ENCODE measurements around the gene FIGNL2. TPM values are rescaled to one million over a fixed set of nuclear protein-coding genes. Genes with fewer than 3 reads are reported as not detected.

Gene FIGNL2
- total RNA-seq, 2 experiments from 2014 or later: 0.40 to 0.43 TPM

DNA sequence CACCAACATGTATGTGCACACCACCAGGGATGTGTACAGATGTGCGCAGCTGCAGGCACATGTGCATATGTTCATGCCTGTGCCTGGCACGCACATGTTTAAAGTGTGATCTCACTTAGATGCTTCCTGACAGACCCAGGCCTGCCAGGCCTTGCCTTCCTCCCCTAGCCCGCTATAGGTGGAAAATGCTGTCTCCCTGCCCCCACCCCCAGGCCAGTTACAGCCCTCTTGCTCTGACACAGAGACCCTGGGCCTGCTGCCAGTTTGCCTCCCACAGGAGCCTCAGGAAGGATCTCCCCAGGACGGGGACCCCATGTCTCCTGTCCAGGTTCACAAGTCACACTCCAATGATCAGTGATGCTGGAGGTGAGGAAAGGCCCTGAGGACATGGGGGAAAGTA, 21.6 kb downstream of the FIGNL2 start:
- no peak for ATAC-seq
- peaks cover 4% of the 10 kb centered on the region for H3K27me3 Mint-ChIP-seq
- H3K27ac Mint-ChIP-seq: peak overlapping the region; percentile 35
- TF ChIP-seq, protein P1, sequence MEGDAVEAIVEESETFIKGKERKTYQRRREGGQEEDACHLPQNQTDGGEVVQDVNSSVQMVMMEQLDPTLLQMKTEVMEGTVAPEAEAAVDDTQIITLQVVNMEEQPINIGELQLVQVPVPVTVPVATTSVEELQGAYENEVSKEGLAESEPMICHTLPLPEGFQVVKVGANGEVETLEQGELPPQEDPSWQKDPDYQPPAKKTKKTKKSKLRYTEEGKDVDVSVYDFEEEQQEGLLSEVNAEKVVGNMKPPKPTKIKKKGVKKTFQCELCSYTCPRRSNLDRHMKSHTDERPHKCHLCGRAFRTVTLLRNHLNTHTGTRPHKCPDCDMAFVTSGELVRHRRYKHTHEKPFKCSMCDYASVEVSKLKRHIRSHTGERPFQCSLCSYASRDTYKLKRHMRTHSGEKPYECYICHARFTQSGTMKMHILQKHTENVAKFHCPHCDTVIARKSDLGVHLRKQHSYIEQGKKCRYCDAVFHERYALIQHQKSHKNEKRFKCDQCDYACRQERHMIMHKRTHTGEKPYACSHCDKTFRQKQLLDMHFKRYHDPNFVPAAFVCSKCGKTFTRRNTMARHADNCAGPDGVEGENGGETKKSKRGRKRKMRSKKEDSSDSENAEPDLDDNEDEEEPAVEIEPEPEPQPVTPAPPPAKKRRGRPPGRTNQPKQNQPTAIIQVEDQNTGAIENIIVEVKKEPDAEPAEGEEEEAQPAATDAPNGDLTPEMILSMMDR (IDR thresholded peaks at IDR 0.05): no peak
- no peak for DNase-seq
- H3K9me3 Mint-ChIP-seq: no peaks in the 10 kb centered on the region
- H3K36me3 Mint-ChIP-seq (ENCODE audit: low read depth): no peaks in the 10 kb centered on the region
- intact Hi-C loops (cut with micrococcal nuclease): no loop called here
- ChIA-PET POLR2A (no interaction called here), CTCF (no interaction called here)
- no peak overlapping the region for H3K4me3 Mint-ChIP-seq
- peaks cover 31% of the 10 kb centered on the region for H3K4me1 Mint-ChIP-seq (ENCODE audit: low read depth)

- H3K4me1 Mint-ChIP-seq (ENCODE audit: low read depth): peaks cover 31% of the 10 kb centered on the region
- CTCF ChIA-PET: interaction anchor here (1.0 to 3.9 kb wide), 6 partner anchors 11 to 395 kb away, joined by 3 to 31 read pairs (median 6); a partner anchor contains a TSS
- TF ChIP-seq, protein P1 (IDR thresholded peaks at IDR 0.05): no peak
- intact Hi-C loops (cut with micrococcal nuclease): no loop called here
- POLR2A ChIA-PET: no interaction called here
- ATAC-seq (no peak), DNase-seq (no peak)
- no peaks in the 10 kb centered on the region for H3K27me3 Mint-ChIP-seq
- H3K9me3 Mint-ChIP-seq: no peaks in the 10 kb centered on the region
- no peak overlapping the region for H3K27ac Mint-ChIP-seq
- no peaks in the 10 kb centered on the region for H3K36me3 Mint-ChIP-seq (ENCODE audit: low read depth)
- no peak overlapping the region for H3K4me3 Mint-ChIP-seq
Measured at GRCh38 chr12:51825216-51825615, 23.3 kb downstream of the FIGNL2 start.

DNA sequence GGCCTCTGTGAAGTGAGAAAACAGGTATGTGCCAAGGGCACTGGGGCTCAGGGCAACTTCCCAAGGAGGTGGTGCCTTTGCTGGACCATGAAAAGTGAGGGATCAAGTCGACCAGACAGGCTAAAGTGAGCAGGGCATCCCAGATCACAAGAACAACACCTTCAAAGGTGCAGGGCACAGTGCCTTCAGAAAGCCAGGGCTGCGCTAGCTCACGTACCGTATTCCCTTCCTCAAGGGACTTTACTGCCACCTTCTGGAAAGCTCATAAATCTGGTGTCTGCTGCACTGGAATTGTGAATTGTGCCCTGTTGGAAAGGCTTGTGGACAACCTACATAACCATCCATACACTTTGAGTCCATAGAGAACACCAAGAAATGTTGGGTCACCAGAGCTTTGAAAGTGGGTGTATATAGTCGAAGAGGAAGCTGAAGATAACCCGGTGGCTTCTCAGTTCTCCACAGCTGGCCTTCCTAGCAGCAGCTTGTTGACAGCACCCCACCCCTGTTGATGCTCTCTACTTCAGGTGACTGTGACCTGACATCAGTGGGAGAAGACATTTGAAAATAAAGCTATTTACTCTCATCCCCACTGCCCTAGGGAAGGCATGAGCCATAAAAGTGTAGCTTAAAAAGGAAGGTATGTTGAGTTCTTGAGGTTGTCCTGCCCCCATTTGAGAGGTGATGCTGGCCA, 24.5 kb downstream of the FIGNL2 start:
- intact Hi-C loops (cut with micrococcal nuclease): loop anchor here (5.0 kb wide), 1 partner anchor 402 kb away; the partner anchor contains the start of gene SLC4A8
- H3K36me3 Mint-ChIP-seq (ENCODE audit: low read depth): no peaks in the 10 kb centered on the region
- no peak overlapping the region for H3K27ac Mint-ChIP-seq
- DNase-seq (peak; percentile 46), ATAC-seq (no peak)
- TF ChIP-seq, protein P1 (IDR thresholded peaks at IDR 0.05): peak; percentile 48
- H3K9me3 Mint-ChIP-seq: no peaks in the 10 kb centered on the region
- no peak overlapping the region for H3K4me3 Mint-ChIP-seq
- ChIA-PET POLR2A (interaction anchor here (1.3 kb wide), 2 partner anchors 10 to 148 kb away, joined by 3 to 4 read pairs; no protein-coding TSS in a partner anchor), CTCF (interaction anchor here (0.9 to 3.9 kb wide), 26 partner anchors 8 to 428 kb away, joined by 3 to 31 read pairs (median 3); partner anchors contain the start of gene SLC4A8)
- peaks cover 36% of the 10 kb centered on the region for H3K4me1 Mint-ChIP-seq (ENCODE audit: low read depth)
- H3K27me3 Mint-ChIP-seq: no peaks in the 10 kb centered on the region

GRCh38 chr12:51822956-51823355, 25.6 kb downstream of the FIGNL2 start:
- H3K36me3 Mint-ChIP-seq (ENCODE audit: low read depth): no peaks in the 10 kb centered on the region
- H3K9me3 Mint-ChIP-seq: no peaks in the 10 kb centered on the region
- intact Hi-C loops (cut with micrococcal nuclease): loop anchor here (5.0 kb wide), 1 partner anchor 401 kb away; the partner anchor contains the start of gene SLC4A8
- CTCF ChIA-PET: interaction anchor here (1.0 to 3.9 kb wide), 9 partner anchors 8 to 404 kb away, joined by 3 to 31 read pairs (median 7); a partner anchor contains a TSS
- DNase-seq: no peak
- POLR2A ChIA-PET: interaction anchor here (0.9 to 1.3 kb wide), 2 partner anchors 149 to 425 kb away, joined by 3 read pairs; no protein-coding TSS in a partner anchor
- TF ChIP-seq, protein P1 (IDR thresholded peaks at IDR 0.05): no peak
- H3K27me3 Mint-ChIP-seq: no peaks in the 10 kb centered on the region
- no peak overlapping the region for H3K27ac Mint-ChIP-seq
- no peak for ATAC-seq
- peak overlapping the region; percentile 21 for H3K4me3 Mint-ChIP-seq
- H3K4me1 Mint-ChIP-seq (ENCODE audit: low read depth): peaks cover 28% of the 10 kb centered on the region

DNA sequence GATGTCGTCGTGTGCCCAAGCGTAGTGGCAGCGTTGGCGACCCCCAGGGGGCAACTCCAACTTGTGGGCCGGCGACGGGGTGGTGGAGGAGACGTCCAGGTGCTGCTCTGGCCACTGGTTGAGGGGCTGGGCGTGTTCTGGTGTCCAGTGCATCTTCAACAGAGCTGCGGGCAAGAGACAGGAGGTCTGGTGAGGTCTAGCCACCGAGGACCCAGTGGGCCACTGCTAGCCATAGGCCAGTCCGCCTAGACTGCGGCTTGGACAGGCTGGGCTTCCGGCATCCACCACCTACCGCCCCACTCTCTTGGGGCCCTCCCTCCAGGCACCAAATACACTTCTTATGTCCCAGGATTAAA, 26.3 kb downstream of the FIGNL2 start:
- DNase-seq: no peak
- Mint-ChIP-seq H3K36me3 (ENCODE audit: low read depth) (no peaks in the 10 kb centered on the region), H3K27me3 (no peaks in the 10 kb centered on the region), H3K4me1 (ENCODE audit: low read depth) (peaks cover 21% of the 10 kb centered on the region), H3K27ac (peak overlapping the region; percentile 30), H3K4me3 (peak overlapping the region; percentile 66), H3K9me3 (no peaks in the 10 kb centered on the region)
- POLR2A ChIA-PET: no interaction called here
- CTCF ChIA-PET: no interaction called here
- intact Hi-C loops (cut with micrococcal nuclease): loop anchor here (5.0 kb wide), 1 partner anchor 400 kb away; the partner anchor contains the start of gene SLC4A8
- TF ChIP-seq, protein P1 (IDR thresholded peaks at IDR 0.05): no peak
- no peak for ATAC-seq
